ENCODE results near the gene AHCYL2.
A peak's percentile ranks its signal among the peaks of the same experiment; 100 is the strongest.

DNA sequence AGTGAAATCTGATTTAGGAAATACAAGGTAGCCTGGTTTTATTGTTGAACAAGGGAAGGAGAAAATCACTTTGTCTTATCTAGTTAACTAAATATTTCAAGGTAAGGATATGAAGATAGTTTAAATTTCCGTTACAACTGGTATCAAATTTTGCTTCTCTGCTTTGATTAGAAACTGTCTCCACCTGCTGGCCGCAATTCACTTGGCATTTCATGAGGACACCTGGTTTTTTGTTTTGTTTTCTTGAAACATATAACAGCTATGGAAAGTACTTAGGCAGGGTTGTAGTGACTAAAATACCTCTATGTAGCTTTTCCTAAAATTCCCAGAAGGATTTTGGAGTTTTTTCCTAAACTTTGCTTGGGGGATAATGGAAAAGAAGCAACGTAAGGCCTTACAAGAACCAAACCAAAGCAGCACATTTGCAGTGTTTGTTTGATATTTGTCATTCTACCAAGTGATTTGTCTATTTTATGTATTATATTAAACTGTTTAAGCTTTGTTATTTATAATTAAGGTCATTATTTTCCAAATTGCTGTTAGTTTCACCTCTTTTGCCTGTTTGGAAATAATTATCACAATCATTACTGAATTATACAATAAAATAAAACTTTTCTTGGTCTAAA is 73.6 kb downstream of the AHCYL2 start:
- TF ChIP-seq POLR2AphosphoS5 (IDR thresholded peaks at IDR 0.05; ENCODE audit: low read depth, low read length) (no peak), CTCF (IDR thresholded peaks at IDR 0.05) (peak; percentile 79; the same call in 1 of the 2 replicates), TCF7L2 (IDR thresholded peaks at IDR 0.05; ENCODE audit: low read depth, low read length) (no peak), SIN3A (IDR thresholded peaks at IDR 0.05; ENCODE audit: borderline replicate concordance, insufficient read depth, low read depth, low read length) (no peak)
- TF ChIP-seq, protein P1, sequence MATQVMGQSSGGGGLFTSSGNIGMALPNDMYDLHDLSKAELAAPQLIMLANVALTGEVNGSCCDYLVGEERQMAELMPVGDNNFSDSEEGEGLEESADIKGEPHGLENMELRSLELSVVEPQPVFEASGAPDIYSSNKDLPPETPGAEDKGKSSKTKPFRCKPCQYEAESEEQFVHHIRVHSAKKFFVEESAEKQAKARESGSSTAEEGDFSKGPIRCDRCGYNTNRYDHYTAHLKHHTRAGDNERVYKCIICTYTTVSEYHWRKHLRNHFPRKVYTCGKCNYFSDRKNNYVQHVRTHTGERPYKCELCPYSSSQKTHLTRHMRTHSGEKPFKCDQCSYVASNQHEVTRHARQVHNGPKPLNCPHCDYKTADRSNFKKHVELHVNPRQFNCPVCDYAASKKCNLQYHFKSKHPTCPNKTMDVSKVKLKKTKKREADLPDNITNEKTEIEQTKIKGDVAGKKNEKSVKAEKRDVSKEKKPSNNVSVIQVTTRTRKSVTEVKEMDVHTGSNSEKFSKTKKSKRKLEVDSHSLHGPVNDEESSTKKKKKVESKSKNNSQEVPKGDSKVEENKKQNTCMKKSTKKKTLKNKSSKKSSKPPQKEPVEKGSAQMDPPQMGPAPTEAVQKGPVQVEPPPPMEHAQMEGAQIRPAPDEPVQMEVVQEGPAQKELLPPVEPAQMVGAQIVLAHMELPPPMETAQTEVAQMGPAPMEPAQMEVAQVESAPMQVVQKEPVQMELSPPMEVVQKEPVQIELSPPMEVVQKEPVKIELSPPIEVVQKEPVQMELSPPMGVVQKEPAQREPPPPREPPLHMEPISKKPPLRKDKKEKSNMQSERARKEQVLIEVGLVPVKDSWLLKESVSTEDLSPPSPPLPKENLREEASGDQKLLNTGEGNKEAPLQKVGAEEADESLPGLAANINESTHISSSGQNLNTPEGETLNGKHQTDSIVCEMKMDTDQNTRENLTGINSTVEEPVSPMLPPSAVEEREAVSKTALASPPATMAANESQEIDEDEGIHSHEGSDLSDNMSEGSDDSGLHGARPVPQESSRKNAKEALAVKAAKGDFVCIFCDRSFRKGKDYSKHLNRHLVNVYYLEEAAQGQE (IDR thresholded peaks at IDR 0.05; ENCODE audit: insufficient read depth in 1 of 2, low read depth in 2 of 2, low read length in 1 of 2): no peak
